Measurements from ENCODE around the gene PLEKHB1.

PLEKHB1 gene

GRCh38 chr11:73693899-73694525, 47.6 kb downstream of the PLEKHB1 start:
- DNase-seq, result no peak

GRCh38 chr11:73705053-73705452, 58.7 kb downstream of the PLEKHB1 start:
- no peak for DNase-seq

- no peak for DNase-seq
These were observed 64.6 kb downstream of the PLEKHB1 start for GRCh38 chr11:73710964-73711363.
